T-helper 22 cell (primary cell): ENCODE measurements around the gene AGTR1.
"Not testable (repeated sequence)": the region's sequence is repeated elsewhere in the genome, so short reads cannot be mapped to it uniquely, and the experiment has no call there.

Experiments
- DNase-seq: peaks from one replicate; pipeline ENCODE4 v3.0.0-alpha.2; 2020; ENCODE audit warnings: low read depth

The AGTR1 gene

GRCh38 chr3:148758303-148758884 lies 60.7 kb downstream of the AGTR1 start:
- DNase-seq: no peak

GRCh38 chr3:148759430-148759829 lies 61.7 kb downstream of the AGTR1 start:
- DNase-seq: no peak

- DNase-seq: no peak
These were observed 65.5 kb downstream of the AGTR1 start for GRCh38 chr3:148763156-148763680.

- DNase-seq: no peak
These were observed 66.6 kb downstream of the AGTR1 start for GRCh38 chr3:148763986-148764935.

GRCh38 chr3:148772361-148772760 lies 74.7 kb downstream of the AGTR1 start:
- no peak for DNase-seq

- DNase-seq: no peak
These were observed 75.1 kb downstream of the AGTR1 start for GRCh38 chr3:148772835-148773234.

- no peak for DNase-seq
These were observed 76.1 kb downstream of the AGTR1 start for GRCh38 chr3:148773805-148774204.

- DNase-seq: no peak
These were observed 81.2 kb downstream of the AGTR1 start for GRCh38 chr3:148778926-148779325.

- not testable (repeated sequence) for DNase-seq
These were observed 87.3 kb downstream of the AGTR1 start for GRCh38 chr3:148785026-148785425.

- DNase-seq: not testable (repeated sequence)
These were observed 88.5 kb downstream of the AGTR1 start for GRCh38 chr3:148786159-148786558.

GRCh38 chr3:148789146-148789545 lies 91.4 kb downstream of the AGTR1 start:
- DNase-seq: no peak

GRCh38 chr3:148789906-148790305 lies 92.2 kb downstream of the AGTR1 start:
- no peak for DNase-seq

- DNase-seq: no peak
These were observed 92.7 kb downstream of the AGTR1 start for GRCh38 chr3:148790370-148790769.

- DNase-seq: no peak
These were observed 93.4 kb downstream of the AGTR1 start for GRCh38 chr3:148790851-148791735.

GRCh38 chr3:148791920-148792319 lies 94.2 kb downstream of the AGTR1 start:
- no peak for DNase-seq

- DNase-seq: no peak
These were observed 94.8 kb downstream of the AGTR1 start for GRCh38 chr3:148792516-148792915.
